HepG2 (cell line): ENCODE measurements around the gene CCL17. TPM values are rescaled to one million over a fixed set of nuclear protein-coding genes. Genes with fewer than 3 reads are reported as not detected.
A peak's percentile ranks its signal among the peaks of the same experiment; 100 is the strongest.

Source experiments
- CBX5 ChIP-seq: sonication (generic); formaldehyde crosslinking; IDR thresholded peaks from 2 replicates; pipeline ENCODE4 v1.4.0; 2020; ENCODE audit warnings: missing genetic modification reagents, borderline replicate concordance
- ERF ChIP-seq: IDR thresholded peaks from 2 replicates; pipeline ENCODE4 v1.6.1; 2018; ENCODE audit warnings: missing biosample characterization, missing genetic modification reagents
- HIVEP1 ChIP-seq: sonication (generic); formaldehyde crosslinking; IDR thresholded peaks from 2 replicates; pipeline ENCODE4 v1.4.0; 2020; ENCODE audit warnings: mild to moderate bottlenecking, missing genetic modification reagents
- NCOA1 ChIP-seq: sonication (generic); formaldehyde crosslinking; IDR thresholded peaks from 2 replicates; pipeline ENCODE4 v1.9.0; 2021; ENCODE audit warnings: missing genetic modification reagents
- ONECUT2 ChIP-seq: sonication (generic); formaldehyde crosslinking; IDR thresholded peaks from 2 replicates; pipeline ENCODE4 v1.4.0; 2020; ENCODE audit warnings: missing genetic modification reagents
- SMAD3 ChIP-seq: sonication (generic); formaldehyde crosslinking; IDR thresholded peaks from 2 replicates; pipeline ENCODE4 v1.4.0; 2020; ENCODE audit warnings: missing genetic modification reagents
- SNRNP70 ChIP-seq: fragments of 200-400 bp; formaldehyde crosslinking; IDR thresholded peaks from 2 replicates; pipeline ENCODE4 v1.6.1; 2017; ENCODE audit warnings: mild to moderate bottlenecking, low read depth, low read length, moderate library complexity
- TBX3 ChIP-seq: fragments of 450-650 bp; IDR thresholded peaks from 2 replicates; pipeline ENCODE4 v1.6.1; 2017; ENCODE audit warnings: antibody characterized with exemption, mild to moderate bottlenecking, inconsistent platforms, borderline replicate concordance
- ZEB1 ChIP-seq: IDR thresholded peaks from 2 replicates; pipeline ENCODE4 v1.6.1; 2012; ENCODE audit warnings: mild to moderate bottlenecking, low read depth, inconsistent platforms; ENCODE audit not compliant: insufficient replicate concordance
- ZFP41 ChIP-seq: sonication (generic); formaldehyde crosslinking; IDR thresholded peaks from 2 replicates; pipeline ENCODE4 v1.4.0; 2020; ENCODE audit warnings: mild to moderate bottlenecking, missing genetic modification reagents, borderline replicate concordance
- ZNF256 ChIP-seq: sonication (generic); formaldehyde crosslinking; conservative IDR thresholded peaks from 2 replicates; pipeline ENCODE4 v1.4.0; 2020; ENCODE audit warnings: missing genetic modification reagents
- ZNF446 ChIP-seq: sonication (generic); formaldehyde crosslinking; IDR thresholded peaks from 2 replicates; pipeline ENCODE4 v1.5.0; 2020; ENCODE audit warnings: mild to moderate bottlenecking, missing genetic modification reagents
- ZNF782 ChIP-seq: sonication (generic); formaldehyde crosslinking; IDR thresholded peaks from 2 replicates; pipeline ENCODE4 v1.4.0; 2020; ENCODE audit warnings: missing genetic modification reagents, mild to moderate bottlenecking, borderline replicate concordance
- ZSCAN20 ChIP-seq: sonication (generic); formaldehyde crosslinking; IDR thresholded peaks from 2 replicates; pipeline ENCODE4 v1.4.0; 2020; ENCODE audit warnings: missing genetic modification reagents, mild to moderate bottlenecking, borderline replicate concordance
- polyA plus RNA-seq, 8 experiments: library from polyadenylated mRNA; depleted of rRNA in 3 of 8; stranded (reverse) in 7 of 8; unstranded in 1 of 8; fragments of >200 nt; fragmentation: Illumina TruSeq in 4 of 8; extraction: Trizol in 4 of 8; gene quantifications; 2 replicates each; pipeline versions ENCODE4 v1.2.1 to v1.2.3, GENCODE V29; 2011 to 2016; ENCODE audit warnings: low read depth in 4 of 8, missing spikeins in 1 of 8, mixed read lengths in 1 of 8; ENCODE audit not compliant: insufficient read depth in 1 of 8
- total RNA-seq, 5 experiments: library from RNA; depleted of rRNA; stranded (reverse); fragments of >200 nt; fragmentation: Illumina TruSeq; extraction: Trizol; gene quantifications; 2 replicates each; pipeline ENCODE4 v1.2.3, GENCODE V29; 2016; ENCODE audit warnings: low read depth in 1 of 5
- TF ChIP-seq, protein P1 (sequence below): sonication (generic); formaldehyde crosslinking; IDR thresholded peaks from 2 replicates; pipeline ENCODE4 v1.5.0; 2020; ENCODE audit warnings: missing genetic modification reagents
- TF ChIP-seq, protein P2 (sequence below): sonication (generic); formaldehyde crosslinking; IDR thresholded peaks from 2 replicates; pipeline ENCODE4 v1.5.0; 2020; ENCODE audit warnings: mild to moderate bottlenecking, missing genetic modification reagents
- TF ChIP-seq, protein P3 (sequence below): IDR thresholded peaks from 2 replicates; pipeline ENCODE4 v1.6.1; 2016; ENCODE audit warnings: mild to moderate bottlenecking, missing biosample characterization, missing genetic modification reagents
- TF ChIP-seq, protein P4 (sequence below): sonication (generic); formaldehyde crosslinking; IDR thresholded peaks from 2 replicates; pipeline ENCODE4 v1.4.0; 2020; ENCODE audit warnings: mild to moderate bottlenecking, low read depth, missing genetic modification reagents
- TF ChIP-seq, protein P5 (sequence below): sonication (generic); formaldehyde crosslinking; IDR thresholded peaks from 2 replicates; pipeline ENCODE4 v1.8.0; 2022; ENCODE audit warnings: mild to moderate bottlenecking, missing genetic modification reagents, moderate library complexity

Gene CCL17
- total and polyA plus RNA-seq, 2 of the 13 experiments (the other 11 are each of a cell fraction or from before 2014, with no cell fraction given): not detected

DNA sequence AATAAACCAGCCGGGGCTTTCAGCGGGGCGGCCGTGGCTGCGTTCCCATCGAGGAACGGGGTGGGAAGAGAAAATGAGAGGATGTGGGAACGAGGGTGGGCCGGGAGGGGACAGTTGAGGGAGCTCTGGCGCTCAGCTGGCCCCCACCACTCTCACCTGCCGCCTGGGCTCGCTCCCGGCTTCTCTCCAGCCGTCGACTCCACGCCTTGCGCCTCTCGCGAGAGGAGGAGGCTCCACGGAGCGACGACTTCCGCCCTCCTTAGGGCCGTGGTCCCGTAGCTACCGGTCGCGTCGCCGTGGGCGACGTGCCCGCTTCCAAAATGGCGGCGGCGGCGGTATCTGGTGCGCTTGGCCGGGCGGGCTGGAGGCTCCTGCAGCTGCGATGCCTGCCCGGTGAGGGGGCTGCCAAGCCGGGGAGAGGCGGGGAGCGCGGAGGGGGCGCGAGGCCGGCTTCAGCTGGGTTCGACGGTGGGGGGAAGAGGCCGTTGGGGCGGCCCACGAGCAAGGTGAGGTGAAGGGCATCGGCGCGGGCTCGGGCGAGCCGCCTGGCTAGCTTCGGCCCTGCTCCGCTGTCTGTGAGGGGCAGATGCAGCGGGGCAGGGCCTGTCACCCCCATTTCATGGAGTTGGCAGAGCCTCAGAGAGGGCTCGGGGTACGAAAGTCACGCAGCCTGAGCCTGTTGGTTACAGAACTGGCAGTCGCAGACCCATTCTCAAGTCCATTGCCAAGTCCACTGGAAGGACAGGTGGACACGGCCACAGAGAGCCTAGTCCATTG lies 42.8 kb downstream of the CCL17 start, which contains the start of the genes CIAPIN1 and COQ9 (continued):
- TF ChIP-seq SMAD3: no peak; the same call in 1 of the 2 replicates
- TF ChIP-seq SNRNP70: no peak
- TF ChIP-seq, protein P1, sequence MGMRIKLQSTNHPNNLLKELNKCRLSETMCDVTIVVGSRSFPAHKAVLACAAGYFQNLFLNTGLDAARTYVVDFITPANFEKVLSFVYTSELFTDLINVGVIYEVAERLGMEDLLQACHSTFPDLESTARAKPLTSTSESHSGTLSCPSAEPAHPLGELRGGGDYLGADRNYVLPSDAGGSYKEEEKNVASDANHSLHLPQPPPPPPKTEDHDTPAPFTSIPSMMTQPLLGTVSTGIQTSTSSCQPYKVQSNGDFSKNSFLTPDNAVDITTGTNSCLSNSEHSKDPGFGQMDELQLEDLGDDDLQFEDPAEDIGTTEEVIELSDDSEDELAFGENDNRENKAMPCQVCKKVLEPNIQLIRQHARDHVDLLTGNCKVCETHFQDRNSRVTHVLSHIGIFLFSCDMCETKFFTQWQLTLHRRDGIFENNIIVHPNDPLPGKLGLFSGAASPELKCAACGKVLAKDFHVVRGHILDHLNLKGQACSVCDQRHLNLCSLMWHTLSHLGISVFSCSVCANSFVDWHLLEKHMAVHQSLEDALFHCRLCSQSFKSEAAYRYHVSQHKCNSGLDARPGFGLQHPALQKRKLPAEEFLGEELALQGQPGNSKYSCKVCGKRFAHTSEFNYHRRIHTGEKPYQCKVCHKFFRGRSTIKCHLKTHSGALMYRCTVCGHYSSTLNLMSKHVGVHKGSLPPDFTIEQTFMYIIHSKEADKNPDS (CRISPR knock-in tag): no peak
- TF ChIP-seq, protein P2, sequence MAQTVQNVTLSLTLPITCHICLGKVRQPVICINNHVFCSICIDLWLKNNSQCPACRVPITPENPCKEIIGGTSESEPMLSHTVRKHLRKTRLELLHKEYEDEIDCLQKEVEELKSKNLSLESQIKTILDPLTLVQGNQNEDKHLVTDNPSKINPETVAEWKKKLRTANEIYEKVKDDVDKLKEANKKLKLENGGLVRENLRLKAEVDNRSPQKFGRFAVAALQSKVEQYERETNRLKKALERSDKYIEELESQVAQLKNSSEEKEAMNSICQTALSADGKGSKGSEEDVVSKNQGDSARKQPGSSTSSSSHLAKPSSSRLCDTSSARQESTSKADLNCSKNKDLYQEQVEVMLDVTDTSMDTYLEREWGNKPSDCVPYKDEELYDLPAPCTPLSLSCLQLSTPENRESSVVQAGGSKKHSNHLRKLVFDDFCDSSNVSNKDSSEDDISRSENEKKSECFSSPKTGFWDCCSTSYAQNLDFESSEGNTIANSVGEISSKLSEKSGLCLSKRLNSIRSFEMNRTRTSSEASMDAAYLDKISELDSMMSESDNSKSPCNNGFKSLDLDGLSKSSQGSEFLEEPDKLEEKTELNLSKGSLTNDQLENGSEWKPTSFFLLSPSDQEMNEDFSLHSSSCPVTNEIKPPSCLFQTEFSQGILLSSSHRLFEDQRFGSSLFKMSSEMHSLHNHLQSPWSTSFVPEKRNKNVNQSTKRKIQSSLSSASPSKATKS (CRISPR knock-in tag): peak; percentile 25; the same call in 1 of the 2 replicates
- 0 out of 2 replicates have a peak, but pooled peaks have one; percentile 85 for TF ChIP-seq ZSCAN20 (CRISPR knock-in tag)
- peak; percentile 76 for TF ChIP-seq ZNF446 (CRISPR knock-in tag)
- no peak for TF ChIP-seq NCOA1 (CRISPR knock-in tag)
- TF ChIP-seq, protein P3, sequence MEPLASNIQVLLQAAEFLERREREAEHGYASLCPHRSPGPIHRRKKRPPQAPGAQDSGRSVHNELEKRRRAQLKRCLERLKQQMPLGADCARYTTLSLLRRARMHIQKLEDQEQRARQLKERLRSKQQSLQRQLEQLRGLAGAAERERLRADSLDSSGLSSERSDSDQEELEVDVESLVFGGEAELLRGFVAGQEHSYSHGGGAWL (CRISPR knock-in tag): peak; percentile 84; the same call in 1 of the 2 replicates
- TF ChIP-seq CBX5 (CRISPR knock-in tag): peak; percentile 84; the same call in 1 of the 2 replicates
- TF ChIP-seq, protein P4, sequence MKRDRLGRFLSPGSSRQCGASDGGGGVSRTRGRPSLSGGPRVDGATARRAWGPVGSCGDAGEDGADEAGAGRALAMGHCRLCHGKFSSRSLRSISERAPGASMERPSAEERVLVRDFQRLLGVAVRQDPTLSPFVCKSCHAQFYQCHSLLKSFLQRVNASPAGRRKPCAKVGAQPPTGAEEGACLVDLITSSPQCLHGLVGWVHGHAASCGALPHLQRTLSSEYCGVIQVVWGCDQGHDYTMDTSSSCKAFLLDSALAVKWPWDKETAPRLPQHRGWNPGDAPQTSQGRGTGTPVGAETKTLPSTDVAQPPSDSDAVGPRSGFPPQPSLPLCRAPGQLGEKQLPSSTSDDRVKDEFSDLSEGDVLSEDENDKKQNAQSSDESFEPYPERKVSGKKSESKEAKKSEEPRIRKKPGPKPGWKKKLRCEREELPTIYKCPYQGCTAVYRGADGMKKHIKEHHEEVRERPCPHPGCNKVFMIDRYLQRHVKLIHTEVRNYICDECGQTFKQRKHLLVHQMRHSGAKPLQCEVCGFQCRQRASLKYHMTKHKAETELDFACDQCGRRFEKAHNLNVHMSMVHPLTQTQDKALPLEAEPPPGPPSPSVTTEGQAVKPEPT (CRISPR knock-in tag): peak; percentile 81; the same call in 1 of the 2 replicates
- TF ChIP-seq ONECUT2 (CRISPR knock-in tag): peak; percentile 20; the same call in 1 of the 2 replicates
- TF ChIP-seq ZFP41 (CRISPR knock-in tag): no peak; the same call in 1 of the 2 replicates
- peak; percentile 91; the same call in 1 of the 2 replicates for TF ChIP-seq HIVEP1 (CRISPR knock-in tag)
- TF ChIP-seq ZEB1: no peak
- TF ChIP-seq TBX3: no peak
- TF ChIP-seq ERF: peak; percentile 96
- no peak for TF ChIP-seq ZNF256 (CRISPR knock-in tag)
- peak; percentile 90; the same call in 1 of the 2 replicates for TF ChIP-seq ZNF782 (CRISPR knock-in tag)
- TF ChIP-seq, protein P5, sequence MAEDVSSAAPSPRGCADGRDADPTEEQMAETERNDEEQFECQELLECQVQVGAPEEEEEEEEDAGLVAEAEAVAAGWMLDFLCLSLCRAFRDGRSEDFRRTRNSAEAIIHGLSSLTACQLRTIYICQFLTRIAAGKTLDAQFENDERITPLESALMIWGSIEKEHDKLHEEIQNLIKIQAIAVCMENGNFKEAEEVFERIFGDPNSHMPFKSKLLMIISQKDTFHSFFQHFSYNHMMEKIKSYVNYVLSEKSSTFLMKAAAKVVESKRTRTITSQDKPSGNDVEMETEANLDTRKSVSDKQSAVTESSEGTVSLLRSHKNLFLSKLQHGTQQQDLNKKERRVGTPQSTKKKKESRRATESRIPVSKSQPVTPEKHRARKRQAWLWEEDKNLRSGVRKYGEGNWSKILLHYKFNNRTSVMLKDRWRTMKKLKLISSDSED (CRISPR knock-in tag): no peak
